ENCODE data around the gene RAB3IL1. TPM values are rescaled to one million over a fixed set of nuclear protein-coding genes. Genes with fewer than 3 reads are reported as not detected.

RAB3IL1 gene
- total RNA-seq, 3 donors from 2014 or later: 11.7 to 27.9 (median 22.6) TPM

GRCh38 chr11:61914471-61915171 lies 2.7 kb downstream of the RAB3IL1 start:
- DNase-seq (ENCODE audit: low spot score in 2 of 2): no peak
- TF ChIP-seq POLR2AphosphoS5 (IDR thresholded peaks at IDR 0.05) (no peak), CTCF (IDR thresholded peaks at IDR 0.05) (no peak), POLR2A (IDR thresholded peaks at IDR 0.05) (no peak)
- no peaks in the 10 kb centered on the region for H3K9me3 ChIP-seq
- intact Hi-C loops (cut with DNase I; ENCODE audit: low total_unique reads): no loop called here
- peak overlapping the region; percentile 67 to 92 (median 82) for H3K4me3 ChIP-seq
- H3K27me3 ChIP-seq: no peaks in the 10 kb centered on the region
- no peaks in the 10 kb centered on the region for H3K36me3 ChIP-seq
- peak overlapping the region; percentile 17 to 85 for H3K27ac ChIP-seq
- H3K4me1 ChIP-seq: peaks cover 0 to 6% of the 10 kb centered on the region in 2 donors

DNA sequence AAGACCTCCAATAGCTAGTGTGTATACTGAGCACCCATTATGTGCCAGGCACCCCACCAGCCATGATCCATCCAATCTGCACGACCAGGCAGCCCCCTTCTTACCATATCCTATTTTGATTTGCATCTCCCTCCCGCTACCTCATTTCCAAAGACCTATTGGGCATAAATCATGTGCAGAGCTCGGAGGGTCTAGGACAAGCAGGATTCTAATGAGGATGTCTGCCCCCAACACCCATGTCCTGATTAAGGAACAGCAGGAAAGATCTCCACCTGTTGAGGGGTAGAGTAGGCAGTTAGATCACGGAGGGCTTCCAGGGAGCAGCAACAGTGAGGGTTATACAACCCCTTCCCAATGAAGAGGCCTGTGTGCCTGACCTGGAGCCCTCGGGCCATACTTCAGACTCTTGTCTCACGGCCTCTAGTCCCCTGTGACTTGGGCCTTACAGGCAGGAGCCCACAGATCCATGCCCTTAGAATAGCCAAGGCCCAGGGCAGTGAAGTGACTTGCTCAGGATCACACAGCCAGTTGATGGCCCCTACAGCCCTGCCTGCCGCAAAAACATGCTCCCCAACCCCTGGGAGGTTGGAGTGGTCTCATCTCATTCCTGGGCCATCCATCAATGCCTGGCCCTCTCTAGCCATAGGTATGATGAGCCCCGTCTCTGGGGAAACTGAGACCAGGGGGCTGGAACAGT lies 3.5 kb downstream of the RAB3IL1 start:
- TF ChIP-seq POLR2AphosphoS5 (IDR thresholded peaks at IDR 0.05) (no peak), POLR2A (IDR thresholded peaks at IDR 0.05) (no peak), CTCF (IDR thresholded peaks at IDR 0.05) (no peak)
- no peaks in the 10 kb centered on the region for H3K27me3 ChIP-seq
- H3K27ac ChIP-seq: peak overlapping the region; percentile 36 to 85
- H3K36me3 ChIP-seq: no peaks in the 10 kb centered on the region
- DNase-seq (ENCODE audit: low spot score in 2 of 2): no peak
- peak overlapping the region in 1 of 3 donors; percentile 92 for H3K4me3 ChIP-seq
- intact Hi-C loops (cut with DNase I; ENCODE audit: low total_unique reads): no loop called here
- no peaks in the 10 kb centered on the region for H3K9me3 ChIP-seq
- peaks cover 0 to 6% of the 10 kb centered on the region in 2 donors for H3K4me1 ChIP-seq

GRCh38 chr11:61912991-61913698 lies 4.2 kb downstream of the RAB3IL1 start:
- Histone ChIP-seq H3K27me3 (no peaks in the 10 kb centered on the region), H3K4me3 (peak overlapping the region in 1 of 3 donors; percentile 92), H3K27ac (peak overlapping the region; percentile 36 to 85), H3K9me3 (no peaks in the 10 kb centered on the region), H3K4me1 (peaks cover 0 to 6% of the 10 kb centered on the region in 2 donors), H3K36me3 (no peaks in the 10 kb centered on the region)
- TF ChIP-seq CTCF (IDR thresholded peaks at IDR 0.05) (no peak), POLR2A (IDR thresholded peaks at IDR 0.05) (no peak), POLR2AphosphoS5 (IDR thresholded peaks at IDR 0.05) (no peak)
- intact Hi-C loops (cut with DNase I; ENCODE audit: low total_unique reads): no loop called here
- peak in 1 of 2 donors; percentile 47 for DNase-seq (ENCODE audit: low spot score in 2 of 2)

DNA sequence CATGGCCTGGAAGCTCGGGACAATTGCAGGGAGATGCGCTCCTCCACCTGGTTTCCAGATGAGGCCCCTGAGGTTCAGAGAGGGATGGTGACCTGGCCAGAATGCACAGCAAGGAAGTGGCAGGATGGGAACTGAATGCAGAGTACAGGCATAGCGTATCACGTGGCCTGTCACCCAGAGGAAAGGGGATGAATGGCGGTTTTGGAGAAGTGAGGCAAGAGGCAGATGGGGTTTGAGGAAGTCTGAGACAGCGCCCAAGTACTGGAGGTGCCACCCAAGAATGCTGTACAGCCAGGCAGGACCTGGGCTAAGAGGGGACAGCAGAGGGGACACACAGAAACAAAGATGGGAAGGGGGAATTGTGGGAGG lies 4.9 kb downstream of the RAB3IL1 start:
- no peaks in the 10 kb centered on the region for H3K9me3 ChIP-seq
- no peaks in the 10 kb centered on the region for H3K27me3 ChIP-seq
- peak overlapping the region in 1 of 2 donors; percentile 85 for H3K27ac ChIP-seq
- no peaks in the 10 kb centered on the region for H3K36me3 ChIP-seq
- peak in 1 of 2 donors; percentile 25 for DNase-seq (ENCODE audit: low spot score in 2 of 2)
- intact Hi-C loops (cut with DNase I; ENCODE audit: low total_unique reads): no loop called here
- H3K4me3 ChIP-seq: peak overlapping the region in 1 of 3 donors; percentile 92
- no peak for TF ChIP-seq POLR2A (IDR thresholded peaks at IDR 0.05)
- no peak for TF ChIP-seq CTCF (IDR thresholded peaks at IDR 0.05)
- no peak for TF ChIP-seq POLR2AphosphoS5 (IDR thresholded peaks at IDR 0.05)
- H3K4me1 ChIP-seq: peaks cover 0 to under 1% of the 10 kb centered on the region in 2 donors

All from breast epithelium (tissue), 4 donors.